IMR-90 (cell line): ENCODE data around the gene SARDH. TPM values are rescaled to one million over a fixed set of nuclear protein-coding genes. Genes with fewer than 3 reads are reported as not detected.

Experiments
- ATAC-seq: fragments of 200-7000 bp; cut with Tn5 transposase; 2 replicates; pipeline ENCODE4 v1.9.1; 2020; ENCODE audit warnings: low read depth, mild to moderate bottlenecking, moderate library complexity
- BruUV-seq: library from RNA; stranded (reverse); fragments of 400-500 nt; replicated peaks from 2 replicates; lab custom pipeline; 2021; lab: Mats Ljungman, UMichigan
- CTCF ChIA-PET: fragments of 300-600 bp; formaldehyde crosslinking; extraction: SDS; loops from one replicate; lab custom pipeline; 2021; ENCODE audit warnings: antibody characterized with exemption; lab: Yijun Ruan, JAX
- POLR2A ChIA-PET: fragments of 300-600 bp; sonication (Branson Sonifier 250); formaldehyde crosslinking; loops from one replicate; lab custom pipeline; 2022; ENCODE audit warnings: antibody characterized with exemption; ENCODE audit not compliant: unreplicated experiment; lab: Charles Lee
- DNase-seq: peaks from one replicate; pipeline ENCODE4 v3.0.0; 2013
- H2AFZ ChIP-seq: replicated peaks from 2 replicates; pipeline ENCODE3; 2013; ENCODE audit warnings: low read length, mild to moderate bottlenecking; ENCODE audit not compliant: poor library complexity
- H2AK5ac ChIP-seq: 2 replicates; pipeline ENCODE4 v1.6.1; 2013; ENCODE audit warnings: low read depth, low read length, inconsistent platforms
- H2AK9ac ChIP-seq: replicated peaks from 2 replicates; pipeline ENCODE3; 2013; ENCODE audit warnings: mild to moderate bottlenecking, low read depth, low read length, moderate library complexity; ENCODE audit not compliant: poor library complexity
- H2BK120ac ChIP-seq: 2 replicates; pipeline ENCODE4 v1.6.1; 2013; ENCODE audit warnings: low read depth, low read length, inconsistent platforms
- H2BK15ac ChIP-seq: 3 replicates; pipeline ENCODE4 v1.6.1; 2013; ENCODE audit warnings: low read depth, low read length, inconsistent platforms
- H2BK20ac ChIP-seq: 2 replicates; pipeline ENCODE4 v1.6.1; 2013; ENCODE audit warnings: low read depth, mild to moderate bottlenecking, inconsistent platforms, low read length, moderate library complexity
- H2BK5ac ChIP-seq: 2 replicates; pipeline ENCODE4 v1.6.1; 2013; ENCODE audit warnings: mild to moderate bottlenecking, low read depth, low read length, inconsistent platforms; ENCODE audit not compliant: poor library complexity, severe bottlenecking
- H3K14ac ChIP-seq: replicated peaks from 2 replicates; pipeline ENCODE4 v1.6.1; 2013; ENCODE audit warnings: low read depth, low read length, inconsistent platforms
- H3K18ac ChIP-seq: 2 replicates; pipeline ENCODE4 v1.6.1; 2013; ENCODE audit warnings: low read depth, low read length, control low read depth
- H3K23ac ChIP-seq: 2 replicates; pipeline ENCODE4 v1.6.1; 2013; ENCODE audit warnings: low read depth, low read length, inconsistent platforms
- H3K27ac ChIP-seq: 2 replicates; pipeline ENCODE4 v1.5.1; 2013; ENCODE audit warnings: mild to moderate bottlenecking, control low read depth, low read length; ENCODE audit not compliant: insufficient read depth
- H3K27me3 ChIP-seq: 2 replicates; pipeline ENCODE4 v1.6.1; 2013; ENCODE audit warnings: low read length; ENCODE audit not compliant: control insufficient read depth, insufficient read depth
- H3K36me3 ChIP-seq: 2 replicates; pipeline ENCODE4 v1.6.1; 2013; ENCODE audit warnings: low read length, mixed read lengths; ENCODE audit not compliant: control insufficient read depth, insufficient read depth
- H3K4ac ChIP-seq: 2 replicates; pipeline ENCODE4 v1.6.1; 2013; ENCODE audit warnings: low read depth, low read length, inconsistent platforms
- H3K4me1 ChIP-seq: 2 replicates; pipeline ENCODE4 v1.6.1; 2013; ENCODE audit warnings: low read length, mixed read lengths; ENCODE audit not compliant: control insufficient read depth, insufficient read depth
- H3K4me2 ChIP-seq: 2 replicates; pipeline ENCODE4 v1.6.1; 2013; ENCODE audit warnings: low read depth, mild to moderate bottlenecking, control low read depth, low read length, moderate library complexity
- H3K4me3 ChIP-seq: 2 replicates; pipeline ENCODE4 v1.5.1; 2013; ENCODE audit warnings: low read depth, mild to moderate bottlenecking, control low read depth, low read length, moderate library complexity; ENCODE audit not compliant: insufficient read depth
- H3K56ac ChIP-seq: 2 replicates; pipeline ENCODE4 v1.6.1; 2013; ENCODE audit warnings: low read length, inconsistent platforms; ENCODE audit not compliant: insufficient read depth; ENCODE audit errors: extremely low read depth
- H3K79me1 ChIP-seq, 2 experiments: 2 replicates each; pipeline ENCODE4 v1.6.1; 2013; ENCODE audit warnings: low read length in 2 of 2, inconsistent platforms in 1 of 2, low read depth in 1 of 2
- H3K9ac ChIP-seq: 2 replicates; pipeline ENCODE4 v1.6.1; 2013; ENCODE audit warnings: low read depth, low read length, control low read depth
- H3K9me1 ChIP-seq: 2 replicates; pipeline ENCODE4 v1.6.1; 2013; ENCODE audit warnings: low read length, inconsistent platforms; ENCODE audit not compliant: insufficient read depth
- H3K9me3 ChIP-seq: 2 replicates; pipeline ENCODE4 v1.6.1; 2013; ENCODE audit warnings: low read length; ENCODE audit not compliant: control insufficient read depth, insufficient read depth
- H4K20me1 ChIP-seq: 2 replicates; pipeline ENCODE4 v1.6.1; 2013; ENCODE audit warnings: low read length, inconsistent platforms; ENCODE audit not compliant: insufficient read depth
- H4K5ac ChIP-seq: 2 replicates; pipeline ENCODE4 v1.6.1; 2013; ENCODE audit warnings: mild to moderate bottlenecking, low read depth, low read length, control low read depth
- H4K8ac ChIP-seq, 2 experiments: 2 replicates each; pipeline ENCODE4 v1.6.1; 2013; ENCODE audit warnings: low read depth in 2 of 2, low read length in 2 of 2, control low read depth in 1 of 2, inconsistent platforms in 1 of 2
- H4K91ac ChIP-seq: 2 replicates; pipeline ENCODE4 v1.6.1; 2013; ENCODE audit warnings: low read depth, low read length, inconsistent platforms; ENCODE audit not compliant: insufficient read depth
- BHLHE40 ChIP-seq: fragments of 150-350 bp; IDR thresholded peaks from 2 replicates; pipeline ENCODE4 v1.6.1; 2016; ENCODE audit warnings: mild to moderate bottlenecking, low read depth, low read length
- FOS ChIP-seq: fragments of 150-350 bp; IDR thresholded peaks from 2 replicates; pipeline ENCODE4 v1.6.1; 2016; ENCODE audit warnings: low read depth, low read length
- MAZ ChIP-seq: IDR thresholded peaks from 2 replicates; pipeline ENCODE4 v1.6.1; 2012; ENCODE audit warnings: low read depth, mild to moderate bottlenecking, low read length, improper control_type of control experiment, moderate library complexity, borderline replicate concordance
- MXI1 ChIP-seq: IDR thresholded peaks from 2 replicates; pipeline ENCODE4 v1.6.1; 2012; ENCODE audit warnings: low read depth, mild to moderate bottlenecking, low read length, moderate library complexity, borderline replicate concordance
- RFX5 ChIP-seq: IDR thresholded peaks from 2 replicates; pipeline ENCODE4 v1.8.0; 2012; ENCODE audit warnings: low read depth, mild to moderate bottlenecking, low read length, moderate library complexity
- SMC3 ChIP-seq: fragments of 150-350 bp; IDR thresholded peaks from 2 replicates; pipeline ENCODE4 v1.6.1; 2016; ENCODE audit warnings: low read depth, mild to moderate bottlenecking, antibody characterized with exemption, low read length, moderate library complexity
- WGBS, 2 experiments: methylation state at CpG; one replicate each; pipeline versions ENCODE4 v1.1.5 to v1.1.7; 2013; ENCODE audit warnings: missing lambda C conversion rate in 2 of 2; ENCODE audit not compliant: insufficient read length in 1 of 2; ENCODE audit errors: extremely low coverage in 2 of 2; 5-methylcytosine and 5-hydroxymethylcytosine counted together
- dilution Hi-C: fragments of 300-500 bp; cut with HindIII; formaldehyde crosslinking; loops from one replicate; pipeline ENCODE4 v1.14.3; 2018; ENCODE audit warnings: low sequenced_read_pairs; ENCODE audit not compliant: unreplicated experiment
- in situ Hi-C: fragments of 300-500 bp; cut with MboI; formaldehyde crosslinking; loops from 3 replicates; pipeline ENCODE4 v1.14.3; 2019; ENCODE audit warnings: low sequenced_read_pairs, inconsistent platforms, mixed read lengths
- intact Hi-C: fragments of 100-400 bp; cut with micrococcal nuclease; formaldehyde crosslinking; loops from 2 replicates; pipeline ENCODE4 v1.10.0; 2022
- polyA plus RNA-seq, 3 experiments: library from polyadenylated mRNA; depleted of rRNA; stranded (reverse); fragments of >200 nt; gene quantifications; 2 replicates each; pipeline ENCODE4 v1.2.3, GENCODE V29; 2012; ENCODE audit warnings: low replicate concordance in 1 of 3
- total RNA-seq: library from RNA; depleted of rRNA; stranded (reverse); fragments of >200 nt; gene quantifications from 2 replicates; pipeline ENCODE4 v1.2.3, GENCODE V29; 2012

SARDH gene
- total and polyA plus RNA-seq, 2 of the 4 experiments (the other 2 are of a cell fraction): 5.0 to 7.5 TPM

- H2AK5ac ChIP-seq: no peak overlapping the region
- intact Hi-C loops (no loop called here), dilution Hi-C loops (no loop called here), in situ Hi-C loops (no loop called here)
- TF ChIP-seq BHLHE40: no peak
- TF ChIP-seq SMC3: no peak
- no peak for TF ChIP-seq MXI1
- no peak for TF ChIP-seq RFX5
- no peak for TF ChIP-seq FOS
- no peak for TF ChIP-seq MAZ
- H3K4me2 ChIP-seq: no peak overlapping the region
- H3K18ac ChIP-seq: no peak overlapping the region
- no peak overlapping the region for H3K14ac ChIP-seq
- H3K27me3 ChIP-seq: no peaks in the 10 kb centered on the region
- 91% methylated on average over 6 of the region's 17 CpGs; no CpG with 5 or more reads in 1 of the 2 experiments for WGBS, 2 experiments
- H4K20me1 ChIP-seq: no peaks in the 10 kb centered on the region
- no peak overlapping the region for H4K5ac ChIP-seq
- no peak overlapping the region for H2BK120ac ChIP-seq
- H3K23ac ChIP-seq: no peak overlapping the region
- ChIA-PET POLR2A (no interaction called here), CTCF (no interaction called here)
- H3K56ac ChIP-seq: no peak overlapping the region
- no peak overlapping the region for H2BK5ac ChIP-seq
- no peaks in the 10 kb centered on the region for H3K36me3 ChIP-seq
- no peaks in the 10 kb centered on the region for H3K9me1 ChIP-seq
- H3K9me3 ChIP-seq: no peaks in the 10 kb centered on the region
- no peak overlapping the region for H4K8ac ChIP-seq
- H2BK20ac ChIP-seq: no peak overlapping the region
- H3K9ac ChIP-seq: no peak overlapping the region
- H3K4me1 ChIP-seq: no peaks in the 10 kb centered on the region
- no peak overlapping the region for H3K27ac ChIP-seq
- no TSS peak for BruUV-seq
- H3K4me3 ChIP-seq: no peak overlapping the region
- no peaks in the 10 kb centered on the region for H3K79me1 ChIP-seq
- H2AK9ac ChIP-seq: no peak overlapping the region
- DNase-seq: no peak
- no peak overlapping the region for H3K4ac ChIP-seq
- no peak for ATAC-seq
- H2AFZ ChIP-seq: no peak overlapping the region
- no peak overlapping the region for H4K91ac ChIP-seq
- no peak overlapping the region for H2BK15ac ChIP-seq
These were observed 53.2 kb downstream of the SARDH start for GRCh38 chr9:133684936-133685361.
